ENCODE measurements around the gene DCAF6. TPM values are rescaled to one million over a fixed set of nuclear protein-coding genes. Genes with fewer than 3 reads are reported as not detected.

DCAF6 gene
- total and polyA plus RNA-seq, 7 donors = 33.6 to 102 (median 79.6) TPM

DNA sequence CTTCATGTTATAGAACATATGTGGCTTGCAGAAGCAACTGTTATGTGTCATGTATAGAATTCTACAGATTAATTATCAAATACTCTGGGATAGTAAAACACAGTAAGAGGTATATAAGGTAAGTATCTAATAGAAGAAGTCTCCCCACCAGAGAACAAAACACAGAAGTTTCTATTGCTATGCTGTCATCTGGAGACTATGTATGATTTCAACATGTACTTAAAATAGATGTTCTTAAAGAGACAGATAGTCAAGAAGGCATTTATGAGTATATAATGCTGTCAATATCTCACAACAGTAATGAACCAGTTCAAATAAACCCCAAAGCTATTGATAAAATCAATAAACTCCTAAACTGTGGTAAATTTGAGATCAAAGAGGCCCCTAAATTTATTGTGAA lies 14.5 kb upstream of the DCAF6 start:
- peaks cover 0 to 19% (median 4%) of the 10 kb centered on the region in 4 donors for H3K36me3 ChIP-seq
- H3K4me1 ChIP-seq = peaks cover 0 to 18% (median 12%) of the 10 kb centered on the region in 4 donors
- H3K4me3 ChIP-seq = no peak overlapping the region
- peak in 1 of 4 donors; percentile 21 for TF ChIP-seq POLR2AphosphoS5 (IDR thresholded peaks at IDR 0.05)
- TF ChIP-seq, protein P1, sequence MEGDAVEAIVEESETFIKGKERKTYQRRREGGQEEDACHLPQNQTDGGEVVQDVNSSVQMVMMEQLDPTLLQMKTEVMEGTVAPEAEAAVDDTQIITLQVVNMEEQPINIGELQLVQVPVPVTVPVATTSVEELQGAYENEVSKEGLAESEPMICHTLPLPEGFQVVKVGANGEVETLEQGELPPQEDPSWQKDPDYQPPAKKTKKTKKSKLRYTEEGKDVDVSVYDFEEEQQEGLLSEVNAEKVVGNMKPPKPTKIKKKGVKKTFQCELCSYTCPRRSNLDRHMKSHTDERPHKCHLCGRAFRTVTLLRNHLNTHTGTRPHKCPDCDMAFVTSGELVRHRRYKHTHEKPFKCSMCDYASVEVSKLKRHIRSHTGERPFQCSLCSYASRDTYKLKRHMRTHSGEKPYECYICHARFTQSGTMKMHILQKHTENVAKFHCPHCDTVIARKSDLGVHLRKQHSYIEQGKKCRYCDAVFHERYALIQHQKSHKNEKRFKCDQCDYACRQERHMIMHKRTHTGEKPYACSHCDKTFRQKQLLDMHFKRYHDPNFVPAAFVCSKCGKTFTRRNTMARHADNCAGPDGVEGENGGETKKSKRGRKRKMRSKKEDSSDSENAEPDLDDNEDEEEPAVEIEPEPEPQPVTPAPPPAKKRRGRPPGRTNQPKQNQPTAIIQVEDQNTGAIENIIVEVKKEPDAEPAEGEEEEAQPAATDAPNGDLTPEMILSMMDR (IDR thresholded peaks at IDR 0.05) = no peak
- H3K27me3 ChIP-seq = no peaks in the 10 kb centered on the region
- no peaks in the 10 kb centered on the region for H3K9me3 ChIP-seq
- intact Hi-C loops (cut with DNase I) = no loop called here
- no peak overlapping the region for H3K27ac ChIP-seq
- DNase-seq = no peak

DNA sequence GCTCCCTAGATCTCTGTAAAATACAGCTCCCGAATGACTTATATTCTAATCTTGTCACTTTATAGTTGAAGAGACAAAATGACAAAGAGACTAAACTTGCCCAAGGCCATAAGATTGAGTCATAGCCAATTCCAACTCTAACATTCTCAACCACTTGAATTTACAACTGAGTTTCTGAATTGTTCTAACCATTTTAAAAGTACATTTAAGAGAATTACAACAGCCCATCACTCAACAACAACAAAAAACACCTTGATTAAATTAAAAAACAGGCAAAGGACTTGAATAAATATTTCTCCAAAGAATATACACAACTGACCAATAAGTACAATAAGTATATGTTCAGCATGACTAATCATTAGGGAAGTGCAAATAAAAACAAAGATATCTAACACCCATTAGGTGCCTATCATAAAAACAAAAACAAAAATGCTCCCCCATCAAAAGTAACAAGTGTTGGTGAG lies 13.8 kb upstream of the DCAF6 start:
- 28 to 78% methylated on average over 1 of the region's 1 CpG for WGBS, 2 donors
- no peaks in the 10 kb centered on the region for H3K9me3 ChIP-seq
- intact Hi-C loops (cut with DNase I) = no loop called here

DNA sequence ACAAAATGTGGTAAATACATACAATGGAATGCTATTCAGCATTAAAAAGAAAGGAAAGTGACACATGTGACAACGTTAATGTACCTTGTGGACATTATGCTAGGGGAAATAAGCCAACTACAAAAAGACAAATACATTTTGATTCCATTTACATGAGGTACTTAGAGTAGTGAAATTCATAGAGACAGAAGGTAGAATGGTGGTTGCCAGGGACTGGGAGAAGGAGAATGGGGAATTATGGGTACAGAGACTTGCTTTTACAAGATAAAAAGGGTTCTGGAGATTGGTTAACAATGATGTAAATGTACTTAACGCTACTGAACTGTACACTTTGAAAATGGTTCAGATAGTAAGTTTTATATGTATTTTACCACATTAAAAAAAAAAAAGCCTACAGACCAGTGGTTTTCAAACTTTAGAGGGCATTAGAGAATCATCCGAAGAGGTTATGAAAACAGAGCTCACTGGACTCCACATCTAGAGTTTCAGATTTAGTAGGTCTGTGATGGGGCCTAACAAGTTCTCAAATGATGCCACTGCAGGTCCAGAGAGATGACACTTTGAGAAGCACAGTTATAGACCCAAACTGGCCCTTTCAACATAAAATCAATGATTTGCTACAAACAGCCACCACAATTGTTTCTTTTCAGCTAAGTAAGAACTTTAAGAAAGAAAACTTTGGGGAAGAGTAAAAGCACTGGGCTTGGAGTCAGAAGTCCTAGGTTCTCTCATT lies 13.0 kb upstream of the DCAF6 start:
- DNase-seq = no peak
- H3K4me1 ChIP-seq = peaks cover 0 to 18% (median 12%) of the 10 kb centered on the region in 4 donors
- TF ChIP-seq, protein P1 (IDR thresholded peaks at IDR 0.05) = no peak
- TF ChIP-seq POLR2AphosphoS5 (IDR thresholded peaks at IDR 0.05) = no peak
- no peak for TF ChIP-seq EP300 (IDR thresholded peaks at IDR 0.05)
- TF ChIP-seq POLR2A (IDR thresholded peaks at IDR 0.05) = no peak
- H3K4me3 ChIP-seq = no peak overlapping the region
- no peak overlapping the region for H3K27ac ChIP-seq
- no peaks in the 10 kb centered on the region for H3K27me3 ChIP-seq
- H3K9me3 ChIP-seq = no peaks in the 10 kb centered on the region
- 88 to 89% methylated on average over 3 of the region's 3 CpGs for whole genome bisulfite sequencing, 2 donors
- H3K36me3 ChIP-seq = peaks cover 0 to 4% (median 0%) of the 10 kb centered on the region in 4 donors
- intact Hi-C loops (cut with DNase I) = no loop called here

More for the DNA sequence above, 13.8 kb upstream of the DCAF6 start:
- peaks cover 0 to 18% (median 12%) of the 10 kb centered on the region in 4 donors for H3K4me1 ChIP-seq
- H3K27ac ChIP-seq = no peak overlapping the region
- TF ChIP-seq, protein P1 (IDR thresholded peaks at IDR 0.05) = no peak
- TF ChIP-seq POLR2A (IDR thresholded peaks at IDR 0.05) (no peak), POLR2AphosphoS5 (IDR thresholded peaks at IDR 0.05) (no peak), EP300 (IDR thresholded peaks at IDR 0.05) (no peak)
- H3K36me3 ChIP-seq = peaks cover 0 to 13% (median 3%) of the 10 kb centered on the region in 4 donors
- H3K27me3 ChIP-seq = no peaks in the 10 kb centered on the region
- DNase-seq = no peak
- H3K4me3 ChIP-seq = no peak overlapping the region

DNA sequence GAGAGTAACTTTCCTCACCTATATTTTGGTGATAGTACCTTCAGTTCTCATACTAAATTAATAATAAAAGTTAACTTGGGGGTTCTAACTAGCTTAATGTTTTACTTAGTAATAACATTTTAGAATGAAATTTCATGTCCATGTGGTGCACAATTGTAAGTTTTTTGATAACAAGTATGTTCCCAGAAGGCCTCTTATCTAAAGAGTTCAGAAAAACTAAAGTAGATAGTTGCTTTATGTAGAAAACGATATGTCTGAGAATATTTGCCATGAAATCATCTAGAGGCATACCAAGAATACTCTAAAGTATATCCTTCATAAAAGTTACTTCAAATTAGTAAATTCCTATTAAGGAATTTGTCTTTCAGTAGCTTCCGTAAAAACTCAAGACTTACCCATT lies 12.4 kb upstream of the DCAF6 start:
- no peak overlapping the region for H3K4me3 ChIP-seq

More for the DNA sequence above, 12.4 kb upstream of the DCAF6 start:
- WGBS, 2 donors = 94 to 96% methylated on average over 2 of the region's 2 CpGs
- Histone ChIP-seq H3K27me3 (no peaks in the 10 kb centered on the region), H3K27ac (no peak overlapping the region), H3K9me3 (no peaks in the 10 kb centered on the region), H3K36me3 (no peaks in the 10 kb centered on the region), H3K4me1 (peaks cover 0 to 18% (median 12%) of the 10 kb centered on the region in 4 donors)
- no peak for DNase-seq
- no peak for TF ChIP-seq POLR2A (IDR thresholded peaks at IDR 0.05)
- TF ChIP-seq POLR2AphosphoS5 (IDR thresholded peaks at IDR 0.05) = no peak
- TF ChIP-seq, protein P1 (IDR thresholded peaks at IDR 0.05) = no peak
- no peak for TF ChIP-seq EP300 (IDR thresholded peaks at IDR 0.05)
- intact Hi-C loops (cut with DNase I) = no loop called here
